Measurements from ENCODE around the gene RIC1. TPM values are rescaled to one million over a fixed set of nuclear protein-coding genes. Genes with fewer than 3 reads are reported as not detected.

RIC1 gene
- total RNA-seq, 2 donors from 2014 or later: 44.5 to 49.4 TPM

- ATAC-seq (ENCODE audit: insufficient number of reproducible peaks, low FRiP score, low read depth): no peak
- no peaks in the 10 kb centered on the region for H3K36me3 ChIP-seq
- H3K4me1 ChIP-seq (ENCODE audit: control insufficient read depth in 1 of 2, low read depth in 2 of 2): peaks cover 29 to 66% of the 10 kb centered on the region in 2 donors
Measured at GRCh38 chr9:5628183-5628529, 751 bp upstream of the RIC1 start.

GRCh38 chr9:5629312-5630080 is 589 bp downstream of the RIC1 start:
- H3K9me3 ChIP-seq: no peaks in the 10 kb centered on the region
- peaks cover 25 to 61% of the 10 kb centered on the region in 2 donors for H3K4me1 ChIP-seq (ENCODE audit: control insufficient read depth in 1 of 2, low read depth in 2 of 2)

More at GRCh38 chr9:5628183-5628529, 751 bp upstream of the RIC1 start:
- H3K9me3 ChIP-seq: no peaks in the 10 kb centered on the region
- no peak for DNase-seq (ENCODE audit: low spot score)
- H3K27ac ChIP-seq: peak overlapping the region; percentile 95 to 96
- peak overlapping the region; percentile 86 for H3K4me3 ChIP-seq
- TF ChIP-seq CTCF (IDR thresholded peaks at IDR 0.05): no peak
- no peaks in the 10 kb centered on the region for H3K27me3 ChIP-seq (replicated peaks; ENCODE audit: insufficient read depth)

GRCh38 chr9:5630081-5630507 is 1.2 kb downstream of the RIC1 start:
- H3K27ac ChIP-seq: peak overlapping the region; percentile 95 to 96
- no peaks in the 10 kb centered on the region for H3K36me3 ChIP-seq
- ATAC-seq (ENCODE audit: insufficient number of reproducible peaks, low FRiP score, low read depth): no peak
- no peak for TF ChIP-seq CTCF (IDR thresholded peaks at IDR 0.05)
- peak overlapping the region; percentile 86 for H3K4me3 ChIP-seq
- peaks cover under 1% of the 10 kb centered on the region for H3K9me3 ChIP-seq
- no peak for DNase-seq (ENCODE audit: low spot score)
- no peaks in the 10 kb centered on the region for H3K27me3 ChIP-seq (replicated peaks; ENCODE audit: insufficient read depth)
- H3K4me1 ChIP-seq (ENCODE audit: control insufficient read depth in 1 of 2, low read depth in 2 of 2): peaks cover 25 to 57% of the 10 kb centered on the region in 2 donors

More at GRCh38 chr9:5629312-5630080, 589 bp downstream of the RIC1 start:
- DNase-seq (ENCODE audit: low spot score): no peak
- Histone ChIP-seq H3K4me3 (peak overlapping the region; percentile 86), H3K27me3 (replicated peaks; ENCODE audit: insufficient read depth) (no peaks in the 10 kb centered on the region), H3K27ac (peak overlapping the region; percentile 95 to 96), H3K36me3 (no peaks in the 10 kb centered on the region)
- ATAC-seq (ENCODE audit: insufficient number of reproducible peaks, low FRiP score, low read depth): no peak
- TF ChIP-seq CTCF (IDR thresholded peaks at IDR 0.05): no peak

- H3K9me3 ChIP-seq: peaks cover 8% of the 10 kb centered on the region
- peak overlapping the region; percentile 86 for H3K4me3 ChIP-seq
- H3K27me3 ChIP-seq (replicated peaks; ENCODE audit: insufficient read depth): no peaks in the 10 kb centered on the region
- no peak for TF ChIP-seq CTCF (IDR thresholded peaks at IDR 0.05)
- H3K27ac ChIP-seq: no peak overlapping the region
- peaks cover 24 to 48% of the 10 kb centered on the region in 2 donors for H3K4me1 ChIP-seq (ENCODE audit: control insufficient read depth in 1 of 2, low read depth in 2 of 2)
- DNase-seq (ENCODE audit: low spot score) (no peak), ATAC-seq (ENCODE audit: insufficient number of reproducible peaks, low FRiP score, low read depth) (no peak)
- no peaks in the 10 kb centered on the region for H3K36me3 ChIP-seq
Measured at GRCh38 chr9:5631026-5631425, 2.1 kb downstream of the RIC1 start.

- Histone ChIP-seq H3K36me3 (no peaks in the 10 kb centered on the region), H3K4me3 (no peak overlapping the region), H3K9me3 (peaks cover 8% of the 10 kb centered on the region), H3K27me3 (replicated peaks; ENCODE audit: insufficient read depth) (no peaks in the 10 kb centered on the region), H3K27ac (no peak overlapping the region), H3K4me1 (ENCODE audit: control insufficient read depth in 1 of 2, low read depth in 2 of 2) (peaks cover 15 to 34% of the 10 kb centered on the region in 2 donors)
- DNase-seq (ENCODE audit: low spot score): no peak
- TF ChIP-seq CTCF (IDR thresholded peaks at IDR 0.05): no peak
- ATAC-seq (ENCODE audit: insufficient number of reproducible peaks, low FRiP score, low read depth): no peak
Measured at GRCh38 chr9:5632540-5632939, 3.6 kb downstream of the RIC1 start.

Data from thoracic aorta (tissue), 2 donors.